Measurements from ENCODE around the gene C1orf21. TPM values are rescaled to one million over a fixed set of nuclear protein-coding genes. Genes with fewer than 3 reads are reported as not detected.
A peak's percentile ranks its signal among the peaks of the same experiment; 100 is the strongest.
"Not testable (repeated sequence)": the region's sequence is repeated elsewhere in the genome, so short reads cannot be mapped to it uniquely, and the experiment has no call there.

Gene C1orf21, protein sequence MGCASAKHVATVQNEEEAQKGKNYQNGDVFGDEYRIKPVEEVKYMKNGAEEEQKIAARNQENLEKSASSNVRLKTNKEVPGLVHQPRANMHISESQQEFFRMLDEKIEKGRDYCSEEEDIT
- total RNA-seq = 1 to 10 TPM; 2.7 to 4.1 TPM

DNA sequence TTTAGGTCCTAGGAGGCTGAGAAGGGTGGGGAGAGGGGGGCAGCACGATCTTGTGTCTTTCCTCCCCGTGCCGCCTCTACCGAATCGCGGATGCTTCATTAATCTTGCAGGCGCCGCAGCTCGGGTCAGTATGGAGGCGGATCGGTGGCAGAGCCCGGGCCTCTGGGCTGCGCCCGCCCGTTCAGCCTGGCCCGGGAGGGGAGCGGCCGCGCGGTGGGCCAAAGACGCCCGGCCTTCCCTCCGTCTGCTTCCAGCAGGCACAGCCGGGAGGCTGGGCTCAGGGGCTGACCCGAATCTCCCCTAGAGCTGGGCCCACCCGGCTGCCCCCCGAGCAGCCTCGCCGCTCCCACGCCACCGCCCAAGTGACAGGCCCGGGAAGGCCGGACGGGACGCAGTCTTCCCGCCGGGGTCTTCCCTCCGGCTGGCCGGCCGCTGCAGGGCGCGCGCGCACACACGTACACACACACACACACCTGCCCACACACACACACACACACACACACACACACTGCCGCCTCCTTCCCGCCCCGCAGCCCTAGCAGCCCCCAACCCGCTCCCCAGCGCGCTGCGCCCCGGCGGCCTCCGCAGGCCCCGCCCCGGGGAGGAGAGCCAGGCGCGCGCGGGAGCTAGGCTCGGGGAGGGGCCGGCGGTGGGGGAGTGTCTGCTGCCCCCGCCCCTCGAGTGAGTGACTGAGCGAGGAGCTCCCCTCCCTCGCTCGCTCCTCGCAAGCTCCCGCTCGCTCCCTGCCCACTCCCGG, at the start of gene C1orf21:
Gene C1orf21 (plus strand): TSS at position 718 of the 757 bp plus-strand sequence. CDS start 90,481 bp downstream, outside the sequence.
- H3K9me3 Mint-ChIP-seq = no peaks in the 10 kb centered on the region
- no peaks in the 10 kb centered on the region for H3K36me3 Mint-ChIP-seq
- H3K4me1 Mint-ChIP-seq = peaks cover 13% of the 10 kb centered on the region
- DNase-seq = peak; percentile 82
- H3K4me3 Mint-ChIP-seq = peak within 1 kb of the TSS; percentile 82
- H3K27me3 Mint-ChIP-seq = peaks cover 80% of the 10 kb centered on the region
- H3K27ac Mint-ChIP-seq = no peak within 1 kb of the TSS

- not testable (repeated sequence) for H3K36me3 Mint-ChIP-seq, DNase-seq, H3K27ac Mint-ChIP-seq, H3K9me3 Mint-ChIP-seq, H3K4me1 Mint-ChIP-seq, H3K4me3 Mint-ChIP-seq, H3K27me3 Mint-ChIP-seq
These were observed 49.0 kb upstream of the C1orf21 start for GRCh38 chr1:184337865-184338264.

DNA sequence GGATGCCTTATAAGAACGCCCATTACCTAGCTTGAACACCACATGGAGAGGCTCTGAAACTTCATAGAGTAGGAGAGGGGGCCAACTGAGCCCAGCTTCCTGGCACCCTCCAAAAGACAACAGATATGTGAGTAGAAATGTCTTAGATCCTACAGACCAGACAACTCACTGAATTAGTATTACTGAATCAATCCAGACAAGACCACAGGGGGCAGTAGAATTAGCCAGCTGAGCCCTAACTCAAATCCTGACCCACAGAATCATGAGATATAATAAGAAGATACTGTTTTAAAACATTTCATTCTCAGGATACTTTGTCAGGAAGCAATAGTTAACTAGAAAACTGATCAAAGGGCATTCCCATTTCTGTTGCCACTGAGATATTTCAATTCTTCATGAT, 45.8 kb upstream of the C1orf21 start:
- H3K27ac Mint-ChIP-seq = no peak overlapping the region
- no peaks in the 10 kb centered on the region for H3K4me1 Mint-ChIP-seq
- no peak for DNase-seq

GRCh38 chr1:184350573-184350972, 36.3 kb upstream of the C1orf21 start:
- H3K4me1 Mint-ChIP-seq = no peaks in the 10 kb centered on the region
- H3K4me3 Mint-ChIP-seq = no peak overlapping the region
- no peaks in the 10 kb centered on the region for H3K9me3 Mint-ChIP-seq
- no peaks in the 10 kb centered on the region for H3K36me3 Mint-ChIP-seq
- no peak overlapping the region for H3K27ac Mint-ChIP-seq
- no peak for DNase-seq
- H3K27me3 Mint-ChIP-seq = peaks cover 11% of the 10 kb centered on the region

More for the DNA sequence above, 45.8 kb upstream of the C1orf21 start:
- Mint-ChIP-seq H3K36me3 (no peaks in the 10 kb centered on the region), H3K9me3 (peaks cover 4% of the 10 kb centered on the region), H3K4me3 (no peak overlapping the region), H3K27me3 (peaks cover 3% of the 10 kb centered on the region)

DNA sequence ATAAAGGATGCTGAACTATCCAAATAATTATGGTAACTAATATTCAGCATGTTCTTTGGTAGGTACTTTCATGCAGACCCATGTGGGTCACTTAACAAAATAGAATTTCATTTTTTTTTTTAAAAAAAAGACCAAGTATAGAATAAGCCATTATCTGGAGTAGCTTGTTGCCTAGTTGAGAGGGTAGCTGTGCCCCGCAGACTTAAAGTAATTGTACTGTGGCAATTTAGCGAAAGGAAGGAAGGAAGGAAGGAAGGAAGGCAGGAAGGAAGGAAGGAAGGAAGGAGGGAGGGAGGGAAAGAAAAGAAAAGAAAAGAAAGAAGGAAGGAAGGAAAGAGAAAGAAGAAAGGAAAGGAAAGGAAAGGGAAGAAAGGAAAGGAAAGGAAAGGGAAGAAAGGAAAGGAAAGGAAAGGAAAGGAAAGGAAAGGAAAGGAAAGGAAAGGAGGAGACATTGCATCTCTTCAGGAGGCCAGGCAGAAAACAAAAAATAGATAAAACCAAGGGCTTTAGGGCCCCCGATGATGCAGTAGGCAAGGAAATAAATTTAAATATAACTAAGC, 35.3 kb upstream of the C1orf21 start:
- Mint-ChIP-seq H3K4me3 (no peak overlapping the region), H3K27me3 (peaks cover 14% of the 10 kb centered on the region), H3K4me1 (no peaks in the 10 kb centered on the region), H3K36me3 (no peaks in the 10 kb centered on the region), H3K27ac (no peak overlapping the region), H3K9me3 (no peaks in the 10 kb centered on the region)
- no peak for DNase-seq

GRCh38 chr1:184352776-184353175, 34.1 kb upstream of the C1orf21 start:
- Mint-ChIP-seq H3K27me3 (peaks cover 14% of the 10 kb centered on the region), H3K4me1 (no peaks in the 10 kb centered on the region), H3K4me3 (no peak overlapping the region), H3K27ac (no peak overlapping the region), H3K36me3 (no peaks in the 10 kb centered on the region), H3K9me3 (no peaks in the 10 kb centered on the region)
- no peak for DNase-seq

- H3K27ac Mint-ChIP-seq = no peak overlapping the region
- no peaks in the 10 kb centered on the region for H3K4me1 Mint-ChIP-seq
These were observed 32.1 kb upstream of the C1orf21 start for GRCh38 chr1:184354719-184355118.

GRCh38 chr1:184356891-184357290, 29.9 kb upstream of the C1orf21 start:
- H3K27me3 Mint-ChIP-seq = peaks cover 9% of the 10 kb centered on the region
- no peaks in the 10 kb centered on the region for H3K4me1 Mint-ChIP-seq
- H3K4me3 Mint-ChIP-seq = no peak overlapping the region
- H3K9me3 Mint-ChIP-seq = no peaks in the 10 kb centered on the region
- DNase-seq = no peak
- no peaks in the 10 kb centered on the region for H3K36me3 Mint-ChIP-seq
- no peak overlapping the region for H3K27ac Mint-ChIP-seq

More at GRCh38 chr1:184354719-184355118, 32.1 kb upstream of the C1orf21 start:
- H3K9me3 Mint-ChIP-seq = no peaks in the 10 kb centered on the region
- H3K36me3 Mint-ChIP-seq = no peaks in the 10 kb centered on the region
- H3K27me3 Mint-ChIP-seq = peaks cover 14% of the 10 kb centered on the region
- no peak for DNase-seq
- H3K4me3 Mint-ChIP-seq = no peak overlapping the region

DNA sequence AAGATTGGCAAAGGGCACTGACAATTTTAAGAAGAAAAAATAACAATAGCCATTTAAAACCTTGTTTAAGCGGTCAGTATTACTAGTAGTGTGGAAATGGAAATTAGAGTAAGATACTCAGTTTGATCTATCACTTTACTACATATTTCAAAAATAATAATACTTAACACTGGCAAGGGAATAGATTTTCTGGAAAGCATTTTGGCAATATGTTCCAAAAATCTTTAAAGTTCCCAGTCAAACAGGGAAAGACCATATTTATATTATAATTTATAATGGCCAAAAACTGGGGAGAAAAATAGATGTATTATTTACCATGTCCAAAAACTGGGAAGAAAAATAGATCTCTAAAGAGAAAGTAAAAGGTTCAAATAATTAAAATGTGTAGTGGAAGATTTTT, 28.6 kb upstream of the C1orf21 start:
- H3K4me3 Mint-ChIP-seq = no peak overlapping the region
- no peaks in the 10 kb centered on the region for H3K9me3 Mint-ChIP-seq

DNA sequence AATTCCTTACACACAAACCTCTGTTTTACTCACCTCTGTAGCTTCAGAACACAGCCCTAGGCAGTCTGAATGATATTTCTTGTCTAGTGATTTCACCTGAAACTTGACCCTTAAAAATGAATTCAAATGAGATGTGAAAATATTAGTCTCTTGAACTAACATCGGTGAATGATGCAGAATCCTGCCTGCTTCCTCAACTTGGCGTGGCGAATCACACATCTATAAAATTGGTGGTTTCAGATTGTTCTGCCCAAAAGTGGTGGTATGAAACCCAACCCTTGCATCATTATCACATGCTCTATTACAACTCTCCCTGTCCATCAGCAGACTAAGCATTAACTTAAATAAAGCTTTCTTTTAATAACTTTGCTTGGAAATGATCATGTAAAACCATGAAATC, 26.9 kb upstream of the C1orf21 start:
- no peak for DNase-seq
- no peaks in the 10 kb centered on the region for H3K4me1 Mint-ChIP-seq
- no peak overlapping the region for H3K27ac Mint-ChIP-seq
- H3K9me3 Mint-ChIP-seq = no peaks in the 10 kb centered on the region
- no peak overlapping the region for H3K4me3 Mint-ChIP-seq
- peaks cover 4% of the 10 kb centered on the region for H3K27me3 Mint-ChIP-seq
- no peaks in the 10 kb centered on the region for H3K36me3 Mint-ChIP-seq

More for the DNA sequence above, 28.6 kb upstream of the C1orf21 start:
- H3K4me1 Mint-ChIP-seq = no peaks in the 10 kb centered on the region
- no peak for DNase-seq
- H3K36me3 Mint-ChIP-seq = no peaks in the 10 kb centered on the region
- no peak overlapping the region for H3K27ac Mint-ChIP-seq
- peaks cover 4% of the 10 kb centered on the region for H3K27me3 Mint-ChIP-seq

- no peaks in the 10 kb centered on the region for H3K9me3 Mint-ChIP-seq
- no peak overlapping the region for H3K4me3 Mint-ChIP-seq
- no peaks in the 10 kb centered on the region for H3K36me3 Mint-ChIP-seq
- no peaks in the 10 kb centered on the region for H3K27me3 Mint-ChIP-seq
- no peaks in the 10 kb centered on the region for H3K4me1 Mint-ChIP-seq
- no peak overlapping the region for H3K27ac Mint-ChIP-seq
- no peak for DNase-seq
These were observed 24.0 kb upstream of the C1orf21 start for GRCh38 chr1:184362876-184363275.

DNA sequence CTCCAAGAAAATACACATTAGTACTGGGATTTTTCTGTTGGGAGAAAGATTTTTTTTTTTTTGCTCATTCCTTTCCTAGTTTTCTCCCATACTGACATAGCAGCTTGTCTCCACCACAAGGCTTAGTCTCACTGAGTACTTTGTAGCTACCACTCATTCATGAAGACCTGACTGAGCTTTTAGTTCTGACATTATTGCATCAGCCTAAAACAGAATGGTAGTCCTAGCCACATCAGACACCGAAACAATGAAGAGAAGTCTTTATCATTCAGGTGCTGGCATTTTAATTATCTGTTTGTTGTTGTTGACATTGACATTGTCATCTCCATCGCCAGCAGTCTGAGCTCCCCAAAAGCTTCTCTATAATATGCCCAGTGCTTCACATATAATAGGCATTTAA, 21.1 kb upstream of the C1orf21 start:
- Mint-ChIP-seq H3K36me3 (no peaks in the 10 kb centered on the region), H3K4me1 (no peaks in the 10 kb centered on the region), H3K9me3 (no peaks in the 10 kb centered on the region), H3K27me3 (no peaks in the 10 kb centered on the region), H3K4me3 (no peak overlapping the region), H3K27ac (no peak overlapping the region)
- no peak for DNase-seq

DNA sequence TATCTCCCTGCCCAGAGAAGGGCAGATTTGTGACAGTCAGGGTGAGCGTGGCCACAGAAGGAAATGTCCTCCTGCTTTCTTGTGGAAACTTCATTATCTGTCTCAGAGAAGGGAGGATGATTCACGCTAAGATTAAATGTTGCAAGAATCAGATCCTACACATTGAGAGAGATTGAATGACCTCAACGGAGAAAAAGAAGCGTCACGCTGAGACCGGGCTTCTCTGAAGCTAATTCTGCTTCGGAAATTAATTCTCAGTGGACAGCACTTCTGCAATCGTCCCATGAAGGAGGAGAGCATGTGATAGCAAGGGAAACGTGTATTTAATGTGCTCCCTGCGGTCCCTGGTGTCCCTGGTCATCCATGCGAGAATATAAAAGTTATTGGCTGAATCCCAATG, 19.8 kb upstream of the C1orf21 start:
- Mint-ChIP-seq H3K27ac (no peak overlapping the region), H3K4me1 (no peaks in the 10 kb centered on the region), H3K9me3 (no peaks in the 10 kb centered on the region), H3K27me3 (no peaks in the 10 kb centered on the region), H3K4me3 (no peak overlapping the region), H3K36me3 (no peaks in the 10 kb centered on the region)
- DNase-seq = no peak

- Mint-ChIP-seq H3K27me3 (no peaks in the 10 kb centered on the region), H3K4me3 (no peak overlapping the region), H3K4me1 (no peaks in the 10 kb centered on the region), H3K27ac (no peak overlapping the region), H3K9me3 (no peaks in the 10 kb centered on the region), H3K36me3 (no peaks in the 10 kb centered on the region)
- no peak for DNase-seq
These were observed 19.3 kb upstream of the C1orf21 start for GRCh38 chr1:184367427-184368038.

DNA sequence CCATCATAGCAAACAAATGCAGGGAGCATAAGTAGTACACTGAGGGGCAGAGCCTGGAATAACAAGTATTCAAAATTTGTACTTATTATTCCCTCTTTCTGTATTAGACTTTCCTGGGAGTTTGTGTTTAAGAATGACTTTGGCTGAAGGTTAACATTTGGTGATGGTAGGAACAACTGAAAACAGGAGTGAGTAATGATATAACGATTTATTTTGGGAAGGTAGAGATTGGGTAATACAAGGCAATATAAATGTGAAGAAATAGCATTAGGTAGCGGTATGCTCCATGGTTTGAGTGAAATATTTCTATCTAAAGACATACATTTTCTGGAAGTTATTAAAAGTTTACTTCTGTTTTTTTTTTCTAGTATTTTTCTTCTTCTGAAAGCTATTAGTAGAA, 18.5 kb upstream of the C1orf21 start:
- H3K36me3 Mint-ChIP-seq = no peaks in the 10 kb centered on the region
- peaks cover 4% of the 10 kb centered on the region for H3K27me3 Mint-ChIP-seq
- DNase-seq = no peak
- no peak overlapping the region for H3K27ac Mint-ChIP-seq
- H3K4me3 Mint-ChIP-seq = no peak overlapping the region
- H3K9me3 Mint-ChIP-seq = no peaks in the 10 kb centered on the region
- no peaks in the 10 kb centered on the region for H3K4me1 Mint-ChIP-seq

All from activated naive CD8-positive, alpha-beta T cell treated with anti-CD3 and anti-CD28 coated beads for 36 hours (primary cell).